Activated T-helper 17 cell treated with anti-CD3 and anti-CD28 coated beads, Interleukin-2, amount 50 U/mL, for 72 hours (primary cell): ENCODE results near the gene CBX2. TPM values are rescaled to one million over a fixed set of nuclear protein-coding genes. Genes with fewer than 3 reads are reported as not detected.
A peak's percentile ranks its signal among the peaks of the same experiment; 100 is the strongest.

Experiments used
- ATAC-seq: fragments of 150-1000 bp; cut with Tn5 transposase; replicated peaks from 2 replicates; pipeline ENCODE4 v1.10.0; 2021; ENCODE audit warnings: mild to moderate bottlenecking, moderate library complexity
- H3K27ac Mint-ChIP-seq: one replicate; pipeline ENCODE4 v1.8.0; 2022; ENCODE audit warnings: mixed read lengths
- H3K27me3 Mint-ChIP-seq: one replicate; pipeline ENCODE4 v1.8.0; 2022; ENCODE audit warnings: mixed read lengths
- H3K36me3 Mint-ChIP-seq: one replicate; pipeline ENCODE4 v1.8.0; 2022; ENCODE audit warnings: low read depth, mild to moderate bottlenecking, mixed read lengths
- H3K4me1 Mint-ChIP-seq: one replicate; pipeline ENCODE4 v1.8.0; 2022; ENCODE audit warnings: mixed read lengths
- H3K4me3 Mint-ChIP-seq: one replicate; pipeline ENCODE4 v1.8.0; 2022; ENCODE audit warnings: mild to moderate bottlenecking, mixed read lengths
- H3K9me3 Mint-ChIP-seq: one replicate; pipeline ENCODE4 v1.8.0; 2022; ENCODE audit warnings: mixed read lengths
- total RNA-seq, 2 donors: library from RNA; stranded (reverse); gene quantifications; one replicate each; pipeline ENCODE4 v1.2.3, GENCODE V29; 2022

Gene CBX2
- total RNA-seq, 2 donors from 2014 or later: 0.50 to 1.6 TPM

DNA sequence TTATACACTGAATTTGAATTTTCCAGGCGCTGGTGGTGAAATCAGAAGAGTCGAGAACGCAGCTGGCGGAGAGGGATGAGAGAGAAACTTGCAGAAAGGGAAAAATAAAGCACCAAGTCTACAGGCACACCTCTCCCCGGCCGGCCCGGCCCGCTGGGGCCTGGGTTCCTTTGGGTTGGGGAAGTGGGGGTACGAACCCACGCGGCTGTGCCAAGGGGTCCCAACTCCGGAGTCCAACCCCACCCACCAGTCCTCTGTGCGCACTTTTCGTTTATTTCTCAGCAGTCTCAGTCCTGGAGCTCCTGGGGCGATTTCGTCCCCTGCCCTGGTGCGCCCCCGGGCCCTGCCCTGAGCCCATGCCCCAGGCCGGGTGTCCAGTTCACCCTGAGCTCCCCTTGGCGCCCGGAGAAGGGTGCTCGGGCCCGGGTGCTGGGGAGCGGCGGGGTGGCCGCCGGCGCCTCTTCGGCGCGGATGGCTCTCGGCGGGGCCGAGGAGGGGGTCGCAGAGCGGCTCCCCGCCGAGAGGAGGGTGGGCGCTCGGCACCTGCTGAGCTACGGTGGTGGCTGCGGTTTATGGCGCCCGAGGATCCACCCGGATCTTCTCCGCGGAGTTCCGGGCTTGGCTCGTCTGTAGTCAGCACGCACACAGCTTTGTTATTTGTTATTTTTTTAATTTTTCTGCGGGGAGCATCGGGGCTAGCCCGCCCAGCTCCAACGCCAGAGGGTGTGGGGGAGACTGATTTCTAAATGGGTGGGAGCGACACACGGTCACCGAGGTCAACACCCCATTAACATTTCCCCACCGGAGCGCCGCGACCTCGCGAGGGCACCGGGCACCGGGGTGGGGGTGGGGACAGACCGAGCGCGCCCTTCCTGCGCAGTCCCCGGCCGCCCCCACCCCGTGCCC, 34.7 kb downstream of the CBX2 start:
- Mint-ChIP-seq H3K27me3 (peaks cover 41% of the 10 kb centered on the region), H3K36me3 (peaks cover 6% of the 10 kb centered on the region), H3K9me3 (no peaks in the 10 kb centered on the region), H3K4me1 (peaks cover 10% of the 10 kb centered on the region), H3K27ac (no peak overlapping the region), H3K4me3 (peak overlapping the region; percentile 35)
- ATAC-seq: no peak

DNA sequence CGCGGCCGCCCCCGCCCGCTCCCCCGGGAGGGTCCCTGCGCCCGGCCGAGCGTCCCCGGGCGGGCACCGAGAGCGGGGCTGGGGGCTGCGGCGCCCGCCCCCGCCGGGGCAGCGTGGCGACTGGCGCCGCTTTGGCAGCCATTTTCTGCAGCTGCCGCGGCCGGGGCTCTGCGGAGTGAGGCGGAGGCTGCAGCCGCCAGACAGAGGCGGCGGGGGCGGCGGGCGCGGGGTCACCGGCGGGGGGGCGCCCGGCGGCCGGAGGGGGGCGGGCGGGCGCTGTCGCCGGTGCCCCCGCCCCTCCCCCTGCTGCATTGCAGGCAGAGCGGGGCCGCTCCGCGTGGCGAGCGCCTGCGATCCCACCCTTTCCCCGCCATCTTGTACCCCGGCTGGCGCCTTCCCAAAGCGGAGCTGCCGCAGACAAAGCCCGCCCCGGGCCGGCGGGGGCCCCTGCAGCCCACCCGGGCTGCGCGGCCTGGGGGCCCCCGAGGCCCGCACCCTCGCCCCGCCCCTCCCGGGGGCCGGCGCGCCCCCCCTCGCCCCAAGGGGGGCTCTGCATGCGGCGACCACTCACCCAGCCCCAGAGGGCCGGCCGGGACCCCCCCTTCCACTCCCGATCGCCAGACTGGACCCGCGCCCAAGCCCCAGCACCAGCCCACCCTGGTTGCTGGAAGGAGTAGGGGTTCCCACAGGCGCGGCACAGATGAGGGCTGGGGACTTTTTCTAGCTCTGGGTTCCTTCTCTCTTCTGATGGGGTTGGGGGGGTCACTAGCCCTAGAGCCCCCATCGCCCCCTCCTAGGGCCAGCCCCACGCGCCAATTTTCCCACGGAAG, 35.6 kb downstream of the CBX2 start:
- no peak for ATAC-seq
- Mint-ChIP-seq H3K9me3 (no peaks in the 10 kb centered on the region), H3K4me1 (peaks cover 10% of the 10 kb centered on the region), H3K4me3 (peak overlapping the region; percentile 62), H3K27me3 (peaks cover 37% of the 10 kb centered on the region), H3K36me3 (peaks cover 6% of the 10 kb centered on the region), H3K27ac (no peak overlapping the region)

DNA sequence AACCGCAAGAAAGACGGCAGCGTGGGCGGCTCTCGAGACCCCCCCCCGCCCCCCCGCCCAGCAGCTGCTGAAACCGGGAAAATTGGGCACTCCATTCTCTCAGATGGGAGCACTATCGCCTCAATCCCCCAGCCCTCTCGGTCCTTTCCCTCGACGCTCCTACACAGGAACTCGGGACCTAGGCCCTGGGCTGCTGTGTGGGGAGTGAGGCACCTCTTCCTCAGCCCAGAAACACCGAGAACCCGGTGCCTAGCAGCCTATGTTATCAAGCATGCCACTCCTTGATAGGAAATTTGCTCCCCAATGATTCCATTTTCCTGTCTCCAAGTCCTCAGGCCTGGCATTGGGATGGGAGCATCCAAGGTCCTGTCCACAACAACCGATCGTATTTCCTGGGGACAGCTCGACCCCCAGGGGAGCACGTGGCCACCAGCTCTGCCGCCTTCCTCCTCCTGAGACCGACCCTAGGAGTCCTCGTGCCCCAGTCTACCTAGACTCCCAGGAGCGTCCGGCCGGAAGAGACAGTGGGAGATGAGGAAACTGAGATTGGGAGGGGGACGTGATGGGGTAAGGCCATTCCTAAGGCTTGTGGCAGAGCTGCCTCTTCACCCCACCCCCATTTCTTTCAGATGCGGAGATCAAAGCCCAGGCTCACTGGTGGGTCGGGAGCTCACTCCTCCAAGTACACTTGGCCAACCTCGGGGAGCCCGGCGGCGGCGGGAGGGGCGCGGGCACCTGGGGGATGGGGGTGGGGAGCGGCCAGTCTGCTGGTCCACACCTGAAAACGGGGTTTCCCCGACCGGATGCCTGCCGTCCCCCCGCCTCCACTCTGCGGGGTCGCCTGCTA, 36.4 kb downstream of the CBX2 start:
- Mint-ChIP-seq H3K27ac (no peak overlapping the region), H3K36me3 (peaks cover 6% of the 10 kb centered on the region), H3K9me3 (no peaks in the 10 kb centered on the region), H3K27me3 (peaks cover 32% of the 10 kb centered on the region), H3K4me1 (peaks cover 10% of the 10 kb centered on the region), H3K4me3 (peak overlapping the region; percentile 62)
- ATAC-seq: no peak

DNA sequence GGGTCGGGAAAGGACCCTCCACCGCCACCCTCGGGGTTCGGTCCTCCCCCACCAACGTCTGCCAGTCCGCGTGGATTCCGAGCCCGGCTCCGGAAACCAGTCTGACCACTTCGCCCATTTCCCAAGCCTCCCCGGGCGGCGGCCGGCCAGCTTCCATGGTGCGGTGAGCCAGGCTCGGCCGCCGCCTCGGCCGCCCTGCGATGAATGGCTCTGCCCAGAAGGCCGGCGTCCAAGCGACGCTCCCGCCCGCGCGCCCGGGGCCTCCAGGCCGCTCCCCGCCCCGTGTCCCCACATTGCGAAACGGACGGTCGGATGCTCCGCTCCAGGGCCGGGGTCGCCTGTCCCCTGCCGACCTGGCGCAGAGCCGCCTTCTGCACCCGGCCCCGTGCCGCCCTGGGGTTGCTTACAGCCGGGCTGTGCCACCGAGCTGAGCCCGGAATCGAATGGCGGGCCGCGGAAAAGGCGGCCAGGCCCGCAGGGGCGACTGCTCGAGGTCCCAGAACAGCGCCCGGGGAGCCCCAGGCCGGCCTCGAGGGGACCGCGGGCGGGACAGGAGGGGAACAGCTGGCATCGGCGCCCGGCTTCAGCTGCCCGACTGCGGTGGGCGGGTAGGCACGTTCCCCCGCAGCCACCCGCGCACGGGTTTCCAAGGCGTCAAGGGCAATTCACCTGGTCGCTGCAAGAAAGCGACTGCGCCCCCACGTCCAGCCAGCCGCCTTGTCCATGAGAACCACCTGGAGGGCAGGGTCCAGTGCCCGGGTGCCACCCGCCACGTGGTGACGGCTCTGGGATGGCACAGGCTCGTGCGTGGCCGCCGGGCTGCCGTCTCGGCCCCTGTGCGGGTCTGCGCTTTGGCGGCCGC, 37.3 kb downstream of the CBX2 start:
- H3K27me3 Mint-ChIP-seq: peaks cover 32% of the 10 kb centered on the region

DNA sequence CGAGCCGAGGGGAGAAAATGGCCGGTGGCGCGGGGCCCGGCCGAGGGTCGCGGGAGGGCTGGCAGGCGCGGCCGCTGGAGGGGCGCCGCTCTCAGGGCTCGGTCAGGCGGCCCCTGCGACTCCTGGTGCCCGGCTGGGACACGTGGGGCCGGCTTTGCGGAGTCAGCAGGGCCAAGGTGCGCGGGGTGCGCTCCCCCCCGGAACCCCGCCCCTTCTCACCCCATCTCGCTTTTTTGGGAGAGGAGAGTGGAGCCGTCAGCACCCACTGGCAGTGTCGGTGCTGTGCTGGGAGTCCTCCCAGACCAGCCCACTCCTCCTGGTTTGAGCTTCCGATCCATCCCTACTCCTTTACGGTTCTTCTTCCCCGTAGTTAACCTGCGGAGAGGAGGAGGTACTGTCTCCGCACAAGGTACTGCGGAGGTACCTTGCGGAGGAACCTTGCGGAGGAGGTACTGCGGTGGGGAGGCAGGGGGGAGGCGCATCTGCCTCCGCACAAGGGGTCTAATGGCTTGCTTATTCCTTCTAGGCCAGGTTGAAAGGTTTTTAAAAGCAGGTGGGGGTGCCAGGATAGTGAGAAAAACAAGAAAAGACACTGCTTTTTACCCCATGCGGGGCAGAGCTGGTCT, 38.0 kb downstream of the CBX2 start:
- ATAC-seq: no peak
- Mint-ChIP-seq H3K27me3 (peaks cover 28% of the 10 kb centered on the region), H3K9me3 (no peaks in the 10 kb centered on the region), H3K27ac (no peak overlapping the region), H3K36me3 (peaks cover 6% of the 10 kb centered on the region), H3K4me1 (peaks cover 7% of the 10 kb centered on the region), H3K4me3 (no peak overlapping the region)

More for the DNA sequence above, 37.3 kb downstream of the CBX2 start:
- H3K4me3 Mint-ChIP-seq: no peak overlapping the region
- no peaks in the 10 kb centered on the region for H3K9me3 Mint-ChIP-seq
- peaks cover 10% of the 10 kb centered on the region for H3K4me1 Mint-ChIP-seq
- no peak for ATAC-seq
- peaks cover 6% of the 10 kb centered on the region for H3K36me3 Mint-ChIP-seq
- no peak overlapping the region for H3K27ac Mint-ChIP-seq

DNA sequence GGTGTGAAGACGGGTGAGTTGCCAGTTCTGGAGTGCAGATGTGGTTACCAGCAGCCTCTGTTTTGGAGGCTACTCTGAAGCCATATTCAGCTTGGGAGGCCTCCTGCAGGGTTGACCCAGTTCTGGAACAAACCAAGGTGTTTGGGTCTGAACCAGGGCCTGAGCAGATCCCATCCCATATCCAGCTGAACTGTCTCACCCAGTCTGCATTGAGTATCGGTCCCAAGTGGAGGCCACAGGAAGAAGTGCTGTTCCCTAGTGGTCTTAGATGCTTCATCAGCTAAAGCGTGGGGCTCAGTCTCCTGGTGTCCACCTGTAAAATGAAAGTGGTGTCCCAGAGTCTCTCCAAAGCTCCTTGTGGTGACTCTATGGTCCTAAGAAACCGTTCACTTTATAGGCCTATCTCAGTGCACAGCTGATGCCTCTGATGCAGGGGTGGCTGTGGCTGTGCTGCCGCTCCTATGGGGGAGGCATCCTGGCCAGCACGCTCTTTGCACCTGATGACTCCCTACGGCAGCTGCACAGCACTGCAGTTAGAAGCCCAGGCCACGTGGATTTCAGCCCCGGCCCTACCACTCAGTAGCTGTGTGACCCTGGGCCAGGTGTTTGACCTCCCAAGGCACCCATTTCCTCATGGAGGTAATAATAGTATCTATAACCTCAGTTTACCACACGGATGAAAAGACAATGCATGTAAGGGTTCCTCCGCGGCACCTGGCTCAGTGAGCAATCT, 40.2 kb downstream of the CBX2 start:
- Mint-ChIP-seq H3K27me3 (peaks cover 21% of the 10 kb centered on the region), H3K9me3 (no peaks in the 10 kb centered on the region), H3K4me3 (no peak overlapping the region), H3K36me3 (peaks cover 6% of the 10 kb centered on the region), H3K4me1 (peaks cover 6% of the 10 kb centered on the region), H3K27ac (no peak overlapping the region)
- ATAC-seq: no peak

DNA sequence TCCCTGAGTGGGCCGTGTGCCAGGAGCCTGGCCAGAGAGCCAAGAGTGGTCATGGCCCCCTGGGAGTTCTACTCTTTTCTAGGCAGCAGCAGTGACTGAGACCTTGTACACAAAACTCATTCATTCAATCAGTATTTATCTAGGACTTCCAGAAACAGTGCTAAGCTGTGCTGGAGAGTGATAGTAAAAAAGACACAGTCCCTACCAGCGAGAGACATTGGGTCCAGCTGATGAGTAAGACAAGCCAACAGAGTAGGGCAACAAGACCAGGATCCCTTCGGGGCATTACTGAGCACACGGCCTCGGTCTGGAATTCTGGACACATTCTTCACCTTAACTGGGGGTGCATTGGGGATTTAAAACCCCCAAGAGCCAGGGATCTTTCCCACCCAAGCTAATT, 41.1 kb downstream of the CBX2 start:
- H3K27ac Mint-ChIP-seq: no peak overlapping the region
- H3K36me3 Mint-ChIP-seq: peaks cover 6% of the 10 kb centered on the region
- no peaks in the 10 kb centered on the region for H3K9me3 Mint-ChIP-seq
- no peak for ATAC-seq
- H3K27me3 Mint-ChIP-seq: peaks cover 21% of the 10 kb centered on the region
- no peak overlapping the region for H3K4me3 Mint-ChIP-seq
- peaks cover 6% of the 10 kb centered on the region for H3K4me1 Mint-ChIP-seq

DNA sequence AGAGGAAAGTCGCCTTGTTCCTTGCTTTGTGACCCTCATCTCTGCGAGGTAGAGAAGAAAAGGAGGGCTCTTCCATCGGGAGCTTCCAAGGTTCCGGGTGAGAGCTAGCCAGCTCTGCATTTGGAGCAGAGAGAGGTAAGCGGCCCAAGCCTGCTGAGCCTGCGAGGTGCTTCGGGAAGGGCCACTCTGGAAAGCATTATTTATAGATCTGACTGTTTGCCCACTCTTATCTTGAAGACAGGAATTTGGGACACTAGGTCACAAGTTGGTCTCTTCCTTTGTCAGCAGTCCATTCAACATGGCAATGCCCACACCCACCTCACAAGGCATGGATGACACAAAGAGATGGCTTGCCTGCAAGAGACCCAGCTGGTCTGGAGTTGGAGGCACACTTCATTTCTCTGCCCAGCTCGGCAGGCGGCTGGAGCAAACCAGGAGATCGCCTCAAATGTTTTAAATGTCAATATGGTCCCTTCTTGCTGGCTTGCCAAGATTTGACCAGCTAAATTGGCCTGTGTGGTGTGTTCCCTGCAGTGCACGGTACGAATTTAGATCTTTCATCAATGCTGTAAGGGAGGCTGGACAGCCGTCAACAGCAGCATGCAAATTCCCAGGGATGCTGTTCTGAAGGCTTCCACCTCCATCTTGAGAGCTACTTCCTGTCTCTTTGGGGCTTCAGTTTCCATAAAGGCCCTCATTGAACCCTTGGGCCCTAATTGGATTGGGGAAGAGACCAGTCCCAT, 41.8 kb downstream of the CBX2 start:
- Mint-ChIP-seq H3K27me3 (peaks cover 19% of the 10 kb centered on the region), H3K9me3 (no peaks in the 10 kb centered on the region), H3K4me1 (no peaks in the 10 kb centered on the region), H3K4me3 (no peak overlapping the region), H3K36me3 (no peaks in the 10 kb centered on the region), H3K27ac (no peak overlapping the region)
- ATAC-seq: no peak

DNA sequence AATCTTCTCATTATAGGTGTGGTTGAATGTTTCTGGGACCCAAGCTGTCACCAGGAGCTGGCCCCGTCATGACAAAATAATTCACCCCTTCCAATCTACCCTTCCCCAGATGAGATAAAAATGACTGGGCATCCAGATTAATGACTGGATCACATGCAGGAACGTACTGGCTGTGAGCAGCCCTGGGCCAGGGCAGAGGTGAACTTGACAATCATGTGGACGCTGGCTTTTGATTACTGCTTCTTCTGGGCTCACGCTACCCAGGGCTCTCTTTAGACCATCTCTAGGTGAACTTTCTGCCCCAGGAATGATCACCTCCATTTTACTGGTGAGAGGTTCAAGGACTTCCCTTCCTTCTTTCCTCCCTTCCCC, 43.0 kb downstream of the CBX2 start:
- Mint-ChIP-seq H3K27ac (no peak overlapping the region), H3K36me3 (no peaks in the 10 kb centered on the region), H3K9me3 (no peaks in the 10 kb centered on the region), H3K4me3 (no peak overlapping the region), H3K4me1 (no peaks in the 10 kb centered on the region), H3K27me3 (peaks cover 19% of the 10 kb centered on the region)
- no peak for ATAC-seq

DNA sequence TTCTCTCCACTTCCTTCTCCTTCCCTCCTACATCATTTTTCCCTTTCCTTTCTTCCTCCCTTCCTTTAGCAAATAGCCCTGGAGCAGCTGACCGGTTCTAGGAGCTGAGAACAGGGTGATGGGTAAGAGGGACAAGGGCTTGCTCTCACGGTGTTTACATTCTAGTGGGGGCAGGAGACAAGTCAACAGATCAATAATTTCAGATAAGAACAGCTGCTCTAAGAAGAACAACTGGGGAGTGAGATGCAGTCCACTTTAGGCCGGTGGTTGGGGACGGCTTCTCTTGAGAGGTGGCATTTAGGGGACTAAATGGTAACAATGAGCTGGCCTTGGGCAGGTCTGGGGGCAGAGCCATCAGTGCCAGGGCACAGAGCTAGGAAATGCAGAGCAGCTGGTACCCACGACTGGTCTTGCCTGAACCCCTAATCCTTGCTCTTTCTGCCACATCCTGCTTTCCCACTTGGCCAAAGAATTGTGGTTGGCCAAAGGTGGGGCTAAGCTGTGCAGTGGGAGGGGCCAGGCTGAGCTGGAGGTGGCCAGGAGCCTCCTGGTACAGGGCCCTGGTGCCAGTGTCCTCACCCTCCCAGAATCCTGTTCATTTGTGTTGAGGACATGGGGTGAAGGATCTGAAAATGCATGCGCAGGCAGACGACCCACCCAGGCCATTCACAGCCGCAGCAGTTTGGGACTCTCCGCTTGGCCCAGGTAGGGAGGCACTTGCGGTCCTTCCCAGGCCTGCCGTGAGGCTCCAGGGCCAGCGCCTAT, 43.6 kb downstream of the CBX2 start:
- no peaks in the 10 kb centered on the region for H3K36me3 Mint-ChIP-seq
- no peak for ATAC-seq
- peaks cover 14% of the 10 kb centered on the region for H3K27me3 Mint-ChIP-seq
- no peak overlapping the region for H3K4me3 Mint-ChIP-seq
- H3K9me3 Mint-ChIP-seq: no peaks in the 10 kb centered on the region
- no peaks in the 10 kb centered on the region for H3K4me1 Mint-ChIP-seq
- H3K27ac Mint-ChIP-seq: no peak overlapping the region

DNA sequence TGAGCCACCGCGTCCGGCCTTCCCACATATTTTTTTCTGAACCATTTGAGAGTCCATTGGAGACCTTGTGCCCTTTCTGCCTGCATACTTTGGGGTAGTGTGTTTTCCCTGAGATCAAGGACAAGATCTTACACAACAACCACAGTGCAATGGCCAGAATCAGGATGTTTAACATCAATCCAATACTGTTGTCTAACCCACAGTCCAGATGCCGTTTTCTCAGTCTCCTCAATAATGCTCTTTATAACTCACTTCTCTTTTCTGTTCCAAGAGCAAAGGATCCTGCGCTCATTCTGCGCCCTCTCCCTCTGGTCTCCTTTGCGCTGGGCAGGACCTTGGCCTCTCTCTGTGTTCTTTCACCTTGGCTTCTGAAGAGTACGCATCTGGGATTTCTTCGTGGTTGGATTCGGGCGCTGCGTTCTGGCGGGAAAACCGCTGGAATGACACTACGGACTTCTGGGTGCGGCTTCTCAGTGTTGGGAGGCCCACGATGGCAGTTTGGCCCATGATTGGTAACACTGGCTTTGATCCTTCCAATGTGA, 44.7 kb downstream of the CBX2 start:
- H3K27ac Mint-ChIP-seq: no peak overlapping the region
- no peak for ATAC-seq
- H3K4me1 Mint-ChIP-seq: no peaks in the 10 kb centered on the region
- H3K27me3 Mint-ChIP-seq: peaks cover 8% of the 10 kb centered on the region
- H3K4me3 Mint-ChIP-seq: no peak overlapping the region
- H3K36me3 Mint-ChIP-seq: no peaks in the 10 kb centered on the region
- no peaks in the 10 kb centered on the region for H3K9me3 Mint-ChIP-seq
